Measurements from ENCODE around the gene ZBTB21. TPM values are rescaled to one million over a fixed set of nuclear protein-coding genes. Genes with fewer than 3 reads are reported as not detected.

The ZBTB21 gene
- total and polyA plus RNA-seq, 2 of the 4 experiments (the other 2 are of a cell fraction): 6.8 to 12.0 TPM

GRCh38 chr21:42043961-42044360 lies 33.8 kb upstream of the ZBTB21 start:
- H3K23ac ChIP-seq (ENCODE audit: low read depth, low read length): no peak overlapping the region
- peak overlapping the region; percentile 55 for H4K91ac ChIP-seq (ENCODE audit: insufficient read depth, low read depth, low read length)
- intact Hi-C loops (cut with micrococcal nuclease): no loop called here
- TF ChIP-seq RFX5 (IDR thresholded peaks at IDR 0.05; ENCODE audit: low read depth, low read length) (no peak), MAFK (IDR thresholded peaks at IDR 0.05; ENCODE audit: low read depth, low read length) (no peak), NFE2L2 (IDR thresholded peaks at IDR 0.05; ENCODE audit: low read depth, low read length) (no peak), USF2 (IDR thresholded peaks at IDR 0.05; ENCODE audit: low read depth, low read length) (no peak), MXI1 (IDR thresholded peaks at IDR 0.05; ENCODE audit: borderline replicate concordance, low read depth, low read length) (no peak), BHLHE40 (IDR thresholded peaks at IDR 0.05; ENCODE audit: low read depth, low read length) (no peak), RCOR1 (IDR thresholded peaks at IDR 0.05; ENCODE audit: insufficient replicate concordance, low read length) (no peak), CHD1 (IDR thresholded peaks at IDR 0.05; ENCODE audit: low read depth, low read length) (no peak), CEBPB (IDR thresholded peaks at IDR 0.05; ENCODE audit: low read depth, low read length) (no peak), CTCF (conservative IDR thresholded peaks at IDR 0.05; ENCODE audit: low read depth, low read length) (no peak), SMC3 (IDR thresholded peaks at IDR 0.05; ENCODE audit: low read depth, low read length) (no peak), POLR2A (IDR thresholded peaks at IDR 0.05; ENCODE audit: low read depth, low read length) (no peak), RAD21 (IDR thresholded peaks at IDR 0.05; ENCODE audit: low read length) (no peak), ELK1 (IDR thresholded peaks at IDR 0.05; ENCODE audit: borderline replicate concordance, low read depth, low read length) (no peak), MAZ (IDR thresholded peaks at IDR 0.05; ENCODE audit: borderline replicate concordance, low read depth, low read length) (no peak), FOS (IDR thresholded peaks at IDR 0.05; ENCODE audit: low read depth, low read length) (no peak)
- H3K4ac ChIP-seq (ENCODE audit: low read depth, low read length): peak overlapping the region; percentile 79
- no peak overlapping the region for H2BK5ac ChIP-seq (ENCODE audit: low read depth, low read length, poor library complexity, severe bottlenecking)
- no peaks in the 10 kb centered on the region for H3K36me3 ChIP-seq (ENCODE audit: control insufficient read depth, insufficient read depth, low read length)
- no peak overlapping the region for H4K5ac ChIP-seq (ENCODE audit: low read depth, low read length)
- peak overlapping the region; percentile 93 for H2AK5ac ChIP-seq (ENCODE audit: low read depth, low read length)
- no peak overlapping the region for H2AK9ac ChIP-seq (replicated peaks; ENCODE audit: low read depth, low read length, poor library complexity)
- no peak overlapping the region for H3K9ac ChIP-seq (ENCODE audit: low read depth, low read length)
- no peak overlapping the region for H3K18ac ChIP-seq (ENCODE audit: low read depth, low read length)
- no peaks in the 10 kb centered on the region for H3K27me3 ChIP-seq (ENCODE audit: control insufficient read depth, insufficient read depth, low read length)
- CTCF ChIA-PET: interaction anchor here (0.6 kb wide), 1 partner anchor 74 kb away, joined by 3 read pairs; no protein-coding TSS in a partner anchor
- H2AFZ ChIP-seq (replicated peaks; ENCODE audit: low read length, poor library complexity): no peak overlapping the region
- peaks cover 3% of the 10 kb centered on the region; the same call in 1 of the 2 replicates for H4K20me1 ChIP-seq (ENCODE audit: insufficient read depth, low read length)
- H3K14ac ChIP-seq (replicated peaks; ENCODE audit: low read depth, low read length): no peak overlapping the region
- H3K4me3 ChIP-seq (ENCODE audit: insufficient read depth, low read depth, low read length): no peak overlapping the region
- no TSS peak for BruUV-seq (replicated peaks)
- H3K4me1 ChIP-seq (ENCODE audit: control insufficient read depth, insufficient read depth, low read length): peaks cover 32% of the 10 kb centered on the region
- ATAC-seq (ENCODE audit: low read depth) (no peak), DNase-seq (no peak)
- no peak overlapping the region for H3K27ac ChIP-seq (ENCODE audit: insufficient read depth, low read length)
- in situ Hi-C loops (cut with MboI; ENCODE audit: low sequenced_read_pairs): no loop called here
- dilution Hi-C loops (cut with HindIII; ENCODE audit: low sequenced_read_pairs, unreplicated experiment): no loop called here
- peaks cover 23% of the 10 kb centered on the region for H3K9me1 ChIP-seq (ENCODE audit: insufficient read depth, low read length)
- WGBS, 2 experiments (ENCODE audit: extremely low coverage in 2 of 2, insufficient read length in 1 of 2): 98% methylated on average over 10 of the region's 17 CpGs; no CpG with 5 or more reads in 1 of the 2 experiments
- 0 out of 4 replicates have a peak overlapping the region, but pooled peaks of 1 of the 2 experiments have one; percentile 75 for H4K8ac ChIP-seq (ENCODE audit: low read depth in 2 of 2, low read length in 2 of 2)
- no peak overlapping the region for H3K56ac ChIP-seq (ENCODE audit: extremely low read depth, insufficient read depth, low read length)
- peak overlapping the region; percentile 71 for H2BK120ac ChIP-seq (ENCODE audit: low read depth, low read length)
- H3K4me2 ChIP-seq (ENCODE audit: low read depth, low read length): no peak overlapping the region
- peaks cover 0 to 3% of the 10 kb centered on the region in 2 experiments; a peak in 2 of 4 replicates for H3K79me1 ChIP-seq (ENCODE audit: low read depth in 1 of 2, low read length in 2 of 2)
- H2BK15ac ChIP-seq (ENCODE audit: low read depth, low read length): peak overlapping the region; percentile 72; the same call in 1 of the 3 replicates
- H3K9me3 ChIP-seq (ENCODE audit: control insufficient read depth, insufficient read depth, low read length): no peaks in the 10 kb centered on the region
- peak overlapping the region; percentile 82; the same call in 1 of the 2 replicates for H2BK20ac ChIP-seq (ENCODE audit: low read depth, low read length)
- POLR2A ChIA-PET (ENCODE audit: unreplicated experiment): interaction anchor here (0.7 kb wide), 1 partner anchor 117 kb away, joined by 3 read pairs; no protein-coding TSS in a partner anchor
